Kidney capillary endothelial cell (primary cell): ENCODE measurements around the gene TUBGCP3.

ENCODE experiments used
- DNase-seq: peaks from one replicate; pipeline ENCODE4 v3.0.0-alpha.2; 2018; ENCODE audit warnings: low spot score

The TUBGCP3 gene

GRCh38 chr13:112453874-112454647, 133.9 kb downstream of the TUBGCP3 start:
- DNase-seq: no peak

- DNase-seq: no peak
Observed at GRCh38 chr13:112453207-112453829, 134.6 kb downstream of the TUBGCP3 start.

- no peak for DNase-seq
Observed at GRCh38 chr13:112452380-112453206, 135.4 kb downstream of the TUBGCP3 start.

GRCh38 chr13:112451512-112452379, 136.2 kb downstream of the TUBGCP3 start:
- no peak for DNase-seq

GRCh38 chr13:112450904-112451240, 137.1 kb downstream of the TUBGCP3 start:
- no peak for DNase-seq

- DNase-seq: no peak
Observed at GRCh38 chr13:112450118-112450903, 137.6 kb downstream of the TUBGCP3 start.

- no peak for DNase-seq
Observed at GRCh38 chr13:112449545-112449930, 138.4 kb downstream of the TUBGCP3 start.

- DNase-seq: no peak
Observed at GRCh38 chr13:112448621-112449544, 139.1 kb downstream of the TUBGCP3 start.

GRCh38 chr13:112447761-112448603, 140.0 kb downstream of the TUBGCP3 start:
- no peak for DNase-seq

- DNase-seq: no peak
Observed at GRCh38 chr13:112447306-112447705, 140.6 kb downstream of the TUBGCP3 start.

- no peak for DNase-seq
Observed at GRCh38 chr13:112446867-112447266, 141.1 kb downstream of the TUBGCP3 start.

- DNase-seq: no peak
Observed at GRCh38 chr13:112446347-112446861, 141.5 kb downstream of the TUBGCP3 start.

- no peak for DNase-seq
Observed at GRCh38 chr13:112445411-112446271, 142.3 kb downstream of the TUBGCP3 start.

- no peak for DNase-seq
Observed at GRCh38 chr13:112444416-112445399, 143.2 kb downstream of the TUBGCP3 start.

- peak; percentile 62 for DNase-seq
Observed at GRCh38 chr13:112443995-112444311, 144.0 kb downstream of the TUBGCP3 start.

GRCh38 chr13:112443191-112443994, 144.6 kb downstream of the TUBGCP3 start:
- DNase-seq: no peak
